ENCODE data around the gene PDE8A.
"Not testable (repeated sequence)": the region's sequence is repeated elsewhere in the genome, so short reads cannot be mapped to it uniquely, and the experiment has no call there.

Gene PDE8A

DNA sequence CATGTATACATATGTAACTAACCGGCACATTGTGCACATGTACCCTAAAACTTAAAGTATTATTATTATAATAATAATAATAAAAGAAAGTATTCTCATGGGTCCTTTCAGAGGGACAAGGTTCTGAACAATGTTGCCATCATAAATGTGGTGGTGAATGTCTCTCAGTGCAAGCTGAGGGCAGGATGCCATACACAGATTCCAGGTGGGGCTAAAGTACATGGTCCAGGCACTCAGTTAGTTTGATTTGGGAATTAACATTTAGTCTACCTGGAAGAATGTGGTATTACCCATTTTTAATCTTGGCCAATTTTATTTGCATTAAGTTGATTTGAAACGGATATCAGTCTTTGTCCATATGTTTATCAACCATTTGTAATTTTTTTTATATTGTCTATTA, 24.5 kb downstream of the PDE8A start:
- Mint-ChIP-seq H3K4me1 (ENCODE audit: low read depth) (peaks cover 20% of the 10 kb centered on the region), H3K27me3 (ENCODE audit: low read depth) (no peaks in the 10 kb centered on the region), H3K9me3 (peaks cover 3% of the 10 kb centered on the region), H3K4me3 (no peak overlapping the region), H3K36me3 (ENCODE audit: low read depth) (peaks cover 3% of the 10 kb centered on the region), H3K27ac (no peak overlapping the region)

DNA sequence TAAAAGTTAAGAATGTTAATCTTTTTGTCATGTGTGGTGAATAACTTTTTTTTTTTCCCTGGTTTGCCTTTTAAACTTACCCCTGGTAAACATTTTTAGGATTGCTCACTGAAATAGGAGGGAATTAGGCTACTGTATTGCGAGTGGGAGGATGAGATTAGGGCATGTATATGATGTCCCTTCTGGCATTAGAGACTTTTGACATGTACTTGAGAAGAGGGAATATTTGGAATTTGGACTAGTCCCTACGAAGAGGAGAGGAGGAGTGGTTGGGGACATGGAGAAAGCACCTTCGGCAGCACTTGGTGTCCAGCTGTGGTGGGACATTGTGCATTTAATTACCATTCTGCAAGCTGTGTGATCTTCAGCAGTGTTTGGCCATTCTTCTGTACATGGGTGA, 25.0 kb downstream of the PDE8A start:
- no peak overlapping the region for H3K4me3 Mint-ChIP-seq
- H3K27ac Mint-ChIP-seq: no peak overlapping the region
- peaks cover 3% of the 10 kb centered on the region for H3K9me3 Mint-ChIP-seq
- H3K4me1 Mint-ChIP-seq (ENCODE audit: low read depth): peaks cover 20% of the 10 kb centered on the region
- H3K27me3 Mint-ChIP-seq (ENCODE audit: low read depth): no peaks in the 10 kb centered on the region
- H3K36me3 Mint-ChIP-seq (ENCODE audit: low read depth): peaks cover 3% of the 10 kb centered on the region

DNA sequence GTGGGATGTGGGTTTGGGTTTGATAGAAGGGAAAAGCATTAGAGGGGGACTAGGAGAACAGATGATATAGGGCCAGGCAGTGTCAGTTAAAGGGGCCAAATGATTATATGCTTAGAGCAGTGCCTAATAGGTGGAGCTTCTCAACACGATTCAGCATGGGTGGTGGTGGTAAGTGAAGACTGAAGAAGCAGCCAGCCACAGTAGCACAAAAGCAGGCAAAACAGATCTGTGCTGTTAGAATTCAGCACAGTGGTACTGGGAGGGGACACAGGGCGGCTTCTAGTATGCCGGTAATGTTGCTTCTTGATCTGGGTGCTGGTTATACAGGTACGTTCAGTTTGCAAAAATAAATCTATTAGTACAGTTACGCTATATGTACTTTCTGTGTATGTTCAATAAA, 25.5 kb downstream of the PDE8A start:
- H3K4me1 Mint-ChIP-seq (ENCODE audit: low read depth): peaks cover 18% of the 10 kb centered on the region
- no peaks in the 10 kb centered on the region for H3K27me3 Mint-ChIP-seq (ENCODE audit: low read depth)
- no peak overlapping the region for H3K27ac Mint-ChIP-seq
- peaks cover 3% of the 10 kb centered on the region for H3K36me3 Mint-ChIP-seq (ENCODE audit: low read depth)
- no peak overlapping the region for H3K4me3 Mint-ChIP-seq
- peaks cover 3% of the 10 kb centered on the region for H3K9me3 Mint-ChIP-seq

DNA sequence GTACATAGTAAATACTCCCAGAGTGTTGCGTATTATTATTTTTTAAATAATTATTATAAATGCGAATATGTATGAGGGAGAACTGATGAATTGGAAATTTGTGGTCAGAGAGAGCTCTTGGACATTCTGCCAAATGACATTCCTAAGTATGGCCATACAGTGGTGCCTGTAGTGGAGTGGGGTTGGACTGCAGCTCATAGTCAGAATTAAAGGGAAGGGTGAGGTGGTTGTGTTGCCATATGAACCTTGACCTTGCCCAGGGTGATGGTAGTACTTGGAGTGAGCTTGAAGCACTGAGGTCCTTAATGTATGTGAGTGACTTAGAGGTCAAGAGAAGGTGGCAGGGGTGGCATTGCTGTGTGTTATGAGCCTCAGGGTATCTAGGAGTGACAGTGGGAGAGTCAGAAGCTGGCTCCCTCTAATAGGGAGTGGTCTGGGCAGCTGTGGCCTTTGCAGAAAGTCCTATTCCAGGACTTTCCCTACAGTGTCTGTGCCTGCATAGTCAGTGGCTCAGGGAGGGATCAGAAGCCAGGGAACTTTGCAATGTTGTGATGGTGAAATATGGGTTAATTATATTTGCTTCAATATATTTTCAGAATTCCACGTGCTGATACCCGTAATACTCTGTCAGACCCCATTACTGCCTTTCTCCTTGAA, 26.2 kb downstream of the PDE8A start:
- Mint-ChIP-seq H3K27me3 (ENCODE audit: low read depth) (no peaks in the 10 kb centered on the region), H3K27ac (no peak overlapping the region), H3K36me3 (ENCODE audit: low read depth) (peaks cover 3% of the 10 kb centered on the region), H3K9me3 (peaks cover 3% of the 10 kb centered on the region), H3K4me1 (ENCODE audit: low read depth) (peaks cover 11% of the 10 kb centered on the region), H3K4me3 (no peak overlapping the region)

DNA sequence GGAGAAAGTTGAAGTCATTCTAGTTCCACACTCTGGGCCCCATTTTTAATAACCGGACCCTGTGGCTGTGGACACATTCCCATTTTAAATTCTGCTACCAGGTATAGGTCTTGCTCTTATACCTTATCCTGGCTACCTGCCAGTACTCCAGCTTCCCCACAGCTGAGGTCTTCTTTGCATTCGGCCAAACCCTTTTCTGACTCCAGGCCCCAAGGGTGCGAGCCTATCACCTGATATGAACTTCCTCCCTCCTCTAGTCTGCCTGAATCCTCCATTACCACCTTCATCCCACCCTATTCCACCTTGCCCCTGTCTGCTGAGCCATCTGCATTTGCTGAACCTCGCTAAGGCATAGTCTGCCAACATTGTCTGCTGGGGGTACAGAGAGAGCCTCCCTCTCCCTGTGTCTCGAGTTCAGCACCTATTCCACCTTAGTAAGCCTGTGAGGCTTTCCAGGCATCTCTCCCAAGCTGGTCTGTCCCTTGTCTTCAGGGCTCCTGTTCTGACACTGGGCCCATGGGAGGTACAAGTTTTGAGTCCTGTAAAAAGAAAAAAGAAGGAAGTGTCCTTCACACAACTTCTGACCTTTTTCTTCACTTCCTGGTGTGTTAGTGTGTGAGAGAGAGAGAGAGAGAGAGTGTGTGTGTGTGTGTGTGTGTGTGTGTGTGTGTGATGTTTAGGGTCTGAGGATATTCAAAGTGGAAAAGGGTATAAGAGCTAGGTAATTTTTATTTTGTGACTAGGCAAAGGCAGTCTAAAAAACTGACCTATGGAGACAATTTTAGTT, 27.0 kb downstream of the PDE8A start:
- H3K4me3 Mint-ChIP-seq: no peak overlapping the region
- peaks cover 3% of the 10 kb centered on the region for H3K36me3 Mint-ChIP-seq (ENCODE audit: low read depth)
- H3K9me3 Mint-ChIP-seq: peaks cover 3% of the 10 kb centered on the region
- peaks cover 11% of the 10 kb centered on the region for H3K4me1 Mint-ChIP-seq (ENCODE audit: low read depth)
- H3K27ac Mint-ChIP-seq: no peak overlapping the region
- no peaks in the 10 kb centered on the region for H3K27me3 Mint-ChIP-seq (ENCODE audit: low read depth)

DNA sequence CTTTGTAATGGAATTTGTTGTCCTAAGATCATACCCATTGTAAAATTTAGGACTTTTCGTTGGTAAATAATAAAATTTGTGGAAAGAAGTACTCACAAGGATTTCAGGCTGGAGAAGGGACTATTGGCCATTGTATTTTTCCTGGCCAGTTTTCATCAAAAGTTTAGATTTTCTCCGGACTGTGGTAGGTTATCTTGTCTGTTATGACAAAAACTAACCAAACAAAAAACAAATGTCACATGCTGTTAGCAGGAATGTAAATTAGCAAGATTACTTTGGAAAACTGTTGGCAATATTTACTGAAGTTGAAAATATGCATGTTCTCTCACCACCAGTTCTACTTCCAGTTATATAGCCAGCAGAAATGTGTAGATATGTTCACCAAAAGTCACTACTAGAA, 27.8 kb downstream of the PDE8A start:
- Mint-ChIP-seq H3K36me3 (ENCODE audit: low read depth) (peaks cover 3% of the 10 kb centered on the region), H3K9me3 (peaks cover 3% of the 10 kb centered on the region), H3K4me3 (no peak overlapping the region), H3K27ac (no peak overlapping the region), H3K27me3 (ENCODE audit: low read depth) (no peaks in the 10 kb centered on the region), H3K4me1 (ENCODE audit: low read depth) (peaks cover 11% of the 10 kb centered on the region)

DNA sequence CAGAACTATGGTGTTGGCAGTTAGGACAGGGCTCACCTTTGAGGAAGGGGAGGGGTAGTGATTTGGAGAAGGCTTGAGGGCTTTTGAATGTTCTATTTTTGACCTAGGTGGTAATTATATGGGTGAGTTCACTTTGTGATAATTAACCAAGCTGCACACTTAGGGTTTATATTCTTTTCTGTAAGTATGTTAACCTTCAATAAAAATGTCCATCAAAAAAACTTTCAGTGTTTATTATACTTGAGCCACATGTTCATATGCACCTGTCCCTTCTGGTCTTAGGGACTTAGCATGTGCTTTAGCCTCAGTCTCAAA, 28.4 kb downstream of the PDE8A start:
- H3K36me3 Mint-ChIP-seq (ENCODE audit: low read depth): peaks cover 3% of the 10 kb centered on the region
- H3K27ac Mint-ChIP-seq: no peak overlapping the region
- peaks cover 3% of the 10 kb centered on the region for H3K9me3 Mint-ChIP-seq
- no peak overlapping the region for H3K4me3 Mint-ChIP-seq
- no peaks in the 10 kb centered on the region for H3K27me3 Mint-ChIP-seq (ENCODE audit: low read depth)
- H3K4me1 Mint-ChIP-seq (ENCODE audit: low read depth): peaks cover 11% of the 10 kb centered on the region

DNA sequence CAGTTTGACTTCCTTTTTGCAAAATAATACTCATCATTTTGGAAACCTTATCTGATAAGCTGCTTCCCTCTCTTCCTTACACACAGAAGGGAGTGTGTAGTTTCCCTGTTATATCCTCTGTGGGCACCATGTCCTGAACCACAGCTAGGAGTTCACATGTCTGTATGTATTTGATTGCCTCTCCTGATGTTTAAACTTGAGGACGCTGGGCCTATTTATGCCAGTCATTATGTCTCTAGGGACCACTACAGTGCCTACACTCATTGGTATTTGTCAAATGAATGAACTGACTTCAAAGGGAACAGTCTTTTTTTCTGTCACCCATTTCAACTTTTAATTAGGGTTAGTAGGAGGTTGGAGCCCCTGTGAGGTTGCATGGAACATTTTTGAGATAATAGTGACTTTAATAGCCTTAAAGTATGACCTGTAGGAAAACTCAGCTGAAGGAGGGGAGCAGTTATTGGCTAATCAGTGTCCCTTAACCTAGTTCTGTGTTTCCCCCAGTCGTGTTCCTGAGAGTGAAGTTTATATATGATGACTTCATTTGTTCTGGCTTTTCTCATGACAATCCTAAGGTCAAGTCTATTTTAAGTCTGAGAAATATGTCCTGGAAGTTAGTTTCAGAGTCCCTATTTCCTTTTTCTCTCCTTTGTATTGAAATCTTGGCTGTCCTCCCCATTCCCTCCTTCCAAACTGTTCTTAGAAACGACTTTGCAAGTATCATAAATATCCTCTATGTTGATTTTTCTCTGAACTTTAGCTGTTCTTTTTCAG, 28.9 kb downstream of the PDE8A start:
- Mint-ChIP-seq H3K9me3 (peaks cover 3% of the 10 kb centered on the region), H3K36me3 (ENCODE audit: low read depth) (peaks cover 3% of the 10 kb centered on the region), H3K27ac (no peak overlapping the region), H3K4me3 (no peak overlapping the region), H3K4me1 (ENCODE audit: low read depth) (peaks cover 11% of the 10 kb centered on the region), H3K27me3 (ENCODE audit: low read depth) (no peaks in the 10 kb centered on the region)

DNA sequence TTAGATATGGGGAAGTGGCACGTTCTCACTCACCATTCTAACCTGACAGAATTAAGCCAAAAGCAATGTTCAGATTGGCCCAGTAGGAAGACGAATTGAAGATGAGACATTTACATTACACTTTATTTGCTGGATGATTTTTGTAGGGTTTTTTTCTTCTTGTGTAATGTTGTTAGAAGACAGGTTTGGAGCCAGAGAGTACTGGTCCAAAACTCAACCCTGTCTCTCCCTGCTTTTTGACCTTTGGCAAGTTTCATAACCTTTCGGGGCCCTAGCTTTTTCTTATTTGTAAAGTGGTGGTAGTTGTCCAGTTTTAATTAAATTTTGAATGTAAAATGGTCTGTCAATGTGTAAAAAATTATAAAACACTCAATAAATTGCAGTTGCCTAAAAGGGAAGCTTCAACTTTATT, 29.5 kb downstream of the PDE8A start:
- Mint-ChIP-seq H3K27ac (no peak overlapping the region), H3K27me3 (ENCODE audit: low read depth) (no peaks in the 10 kb centered on the region), H3K9me3 (peaks cover 3% of the 10 kb centered on the region), H3K4me1 (ENCODE audit: low read depth) (peaks cover 11% of the 10 kb centered on the region), H3K4me3 (no peak overlapping the region), H3K36me3 (ENCODE audit: low read depth) (peaks cover 3% of the 10 kb centered on the region)

DNA sequence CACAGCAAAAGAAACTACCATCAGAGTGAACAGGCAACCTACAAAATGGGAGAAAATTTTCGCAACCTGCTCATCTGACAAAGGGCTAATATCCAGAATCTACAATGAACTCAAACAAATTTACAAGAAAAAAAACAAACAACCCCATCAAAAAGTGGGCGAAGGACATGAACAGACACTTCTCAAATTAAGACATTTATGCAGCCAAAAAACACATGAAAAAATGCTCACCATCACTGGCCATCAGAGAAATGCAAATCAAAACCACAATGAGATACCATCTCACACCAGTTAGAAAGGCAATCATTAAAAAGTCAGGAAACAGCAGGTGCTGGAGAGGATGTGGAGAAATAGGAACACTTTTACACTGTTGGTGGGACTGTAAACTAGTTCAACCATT, 30.1 kb downstream of the PDE8A start:
- H3K27ac Mint-ChIP-seq; H3K9me3 Mint-ChIP-seq; H3K27me3 Mint-ChIP-seq (ENCODE audit: low read depth); H3K4me3 Mint-ChIP-seq; H3K36me3 Mint-ChIP-seq (ENCODE audit: low read depth): not testable (repeated sequence)
- H3K4me1 Mint-ChIP-seq (ENCODE audit: low read depth): peaks cover 11% of the 10 kb centered on the region

DNA sequence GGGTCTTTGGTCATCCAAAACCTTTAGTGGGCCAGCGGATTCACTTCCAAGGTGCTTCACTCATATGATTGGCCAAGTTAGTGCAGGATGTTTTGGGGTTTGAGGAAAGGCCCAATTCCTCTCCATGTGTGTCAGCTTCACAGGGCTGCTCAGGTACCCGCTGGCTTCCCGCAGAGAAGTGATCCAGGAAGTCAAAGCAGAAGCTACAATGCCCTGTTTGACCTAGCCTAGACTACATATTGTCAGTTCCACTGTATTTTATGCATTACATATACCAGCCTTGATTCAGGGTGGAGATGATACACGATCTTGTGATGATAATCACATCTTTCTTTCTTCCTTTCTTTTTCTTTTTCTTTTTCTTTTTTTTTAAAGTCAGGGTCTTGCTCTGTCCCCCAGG, 32.1 kb downstream of the PDE8A start:
- no peak overlapping the region for H3K4me3 Mint-ChIP-seq
- no peak overlapping the region for H3K27ac Mint-ChIP-seq
- peaks cover 3% of the 10 kb centered on the region for H3K36me3 Mint-ChIP-seq (ENCODE audit: low read depth)
- H3K4me1 Mint-ChIP-seq (ENCODE audit: low read depth): peaks cover 5% of the 10 kb centered on the region
- peaks cover 3% of the 10 kb centered on the region for H3K9me3 Mint-ChIP-seq
- no peaks in the 10 kb centered on the region for H3K27me3 Mint-ChIP-seq (ENCODE audit: low read depth)

DNA sequence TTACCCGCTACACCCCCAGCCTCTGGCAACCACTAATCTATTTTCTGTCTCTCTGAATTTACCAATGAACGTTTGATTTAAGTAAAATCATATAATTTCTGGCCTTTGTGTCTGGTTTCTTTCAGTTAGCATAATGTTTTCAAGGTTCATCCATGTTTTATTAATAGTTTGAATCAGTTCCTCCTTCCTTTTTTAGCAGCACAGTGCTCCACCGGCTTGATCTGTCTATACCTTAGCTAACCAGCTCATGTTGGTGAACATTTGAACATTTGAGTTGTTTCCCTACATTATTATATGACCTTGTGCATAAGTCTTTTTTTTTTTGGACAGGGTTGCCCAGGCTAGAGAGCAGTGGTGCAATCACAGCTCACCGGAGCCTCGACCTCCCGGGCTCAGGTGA, 33.3 kb downstream of the PDE8A start:
- H3K4me3 Mint-ChIP-seq: no peak overlapping the region
- H3K27me3 Mint-ChIP-seq (ENCODE audit: low read depth): no peaks in the 10 kb centered on the region
- H3K27ac Mint-ChIP-seq: no peak overlapping the region
- H3K4me1 Mint-ChIP-seq (ENCODE audit: low read depth): peaks cover 5% of the 10 kb centered on the region
- H3K9me3 Mint-ChIP-seq: peaks cover 3% of the 10 kb centered on the region
- peaks cover 3% of the 10 kb centered on the region for H3K36me3 Mint-ChIP-seq (ENCODE audit: low read depth)

DNA sequence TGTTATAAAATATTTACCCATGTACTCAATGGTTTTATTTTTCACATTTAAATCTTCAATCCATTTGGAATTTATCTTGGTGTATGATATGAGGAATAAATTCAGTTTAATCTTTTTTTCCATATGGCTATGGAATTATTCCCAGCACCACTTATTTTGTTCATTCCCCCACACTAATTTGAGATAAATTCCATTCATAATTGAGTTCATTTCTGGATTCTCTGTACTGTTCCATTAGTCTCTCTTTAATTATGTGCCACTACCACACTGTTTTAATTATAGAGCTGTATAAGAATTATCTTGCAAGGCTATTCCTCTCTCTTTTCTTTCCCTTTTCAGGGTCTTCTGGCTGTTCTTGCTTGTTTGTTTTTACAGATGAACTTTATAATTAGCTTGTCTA, 34.6 kb downstream of the PDE8A start:
- Mint-ChIP-seq H3K27ac (no peak overlapping the region), H3K9me3 (no peaks in the 10 kb centered on the region), H3K4me1 (ENCODE audit: low read depth) (peaks cover 5% of the 10 kb centered on the region), H3K27me3 (ENCODE audit: low read depth) (no peaks in the 10 kb centered on the region), H3K36me3 (ENCODE audit: low read depth) (no peaks in the 10 kb centered on the region), H3K4me3 (no peak overlapping the region)

DNA sequence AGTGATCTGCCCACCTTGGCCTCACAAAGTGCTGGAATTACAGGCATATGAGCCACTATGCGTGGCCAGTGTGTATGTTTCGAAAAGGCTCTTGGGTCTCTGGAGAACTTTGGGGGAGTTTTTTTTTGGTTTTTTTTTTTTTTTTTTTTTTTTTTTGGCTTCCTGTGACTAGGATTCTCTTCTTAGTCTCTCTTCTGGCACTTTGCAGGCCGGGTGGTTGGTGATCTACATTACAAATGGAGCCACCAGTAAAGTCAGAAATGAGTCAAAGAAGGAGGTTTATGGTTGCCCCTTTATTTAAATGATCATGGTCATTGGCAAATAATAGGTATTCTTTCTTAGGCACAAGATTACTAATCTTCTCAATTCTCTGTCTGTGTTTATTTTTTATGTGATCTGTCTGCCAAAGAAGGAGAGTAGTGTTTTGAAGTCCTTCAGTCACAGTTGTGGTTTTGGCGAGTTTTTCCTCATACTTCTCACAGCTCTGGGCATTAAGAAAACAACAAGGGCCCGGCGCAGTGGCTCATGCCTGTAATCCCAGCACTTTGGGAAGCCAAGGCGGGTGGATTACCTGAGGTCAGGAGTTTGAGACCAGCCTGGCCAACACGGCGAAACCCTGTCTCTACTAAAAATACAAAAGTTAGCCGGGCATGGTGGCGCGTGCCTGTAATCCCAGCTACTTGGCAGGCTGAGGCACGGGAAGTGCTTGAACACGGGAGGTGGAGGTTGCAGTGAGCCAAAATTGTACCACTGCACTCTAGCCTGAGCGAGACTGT, 38.3 kb downstream of the PDE8A start:
- no peaks in the 10 kb centered on the region for H3K9me3 Mint-ChIP-seq
- H3K4me3 Mint-ChIP-seq: no peak overlapping the region
- H3K4me1 Mint-ChIP-seq (ENCODE audit: low read depth): peaks cover 12% of the 10 kb centered on the region
- no peaks in the 10 kb centered on the region for H3K36me3 Mint-ChIP-seq (ENCODE audit: low read depth)
- H3K27me3 Mint-ChIP-seq (ENCODE audit: low read depth): no peaks in the 10 kb centered on the region
- H3K27ac Mint-ChIP-seq: no peak overlapping the region

Data from T-helper 1 cell treated with Interleukin-12 subunit alpha and Interleukin-12 subunit beta and Interleukin-4 antibody, amounts not matched to agents 30 μg/mL and 1 μg/mL, for 36 hours (primary cell).